CD4-positive, alpha-beta T cell treated with Interleukin-21 for 1 hour (primary cell): ENCODE measurements around the gene MBD1.
"Not testable (repeated sequence)": the region's sequence is repeated elsewhere in the genome, so short reads cannot be mapped to it uniquely, and the experiment has no call there.

ENCODE experiments used
- DNase-seq: peaks from one replicate; pipeline ENCODE4 v3.0.0-alpha.2; 2020

The MBD1 gene

GRCh38 chr18:50288348-50289107 is 7.2 kb upstream of the MBD1 start:
- not testable (repeated sequence) for DNase-seq

DNA sequence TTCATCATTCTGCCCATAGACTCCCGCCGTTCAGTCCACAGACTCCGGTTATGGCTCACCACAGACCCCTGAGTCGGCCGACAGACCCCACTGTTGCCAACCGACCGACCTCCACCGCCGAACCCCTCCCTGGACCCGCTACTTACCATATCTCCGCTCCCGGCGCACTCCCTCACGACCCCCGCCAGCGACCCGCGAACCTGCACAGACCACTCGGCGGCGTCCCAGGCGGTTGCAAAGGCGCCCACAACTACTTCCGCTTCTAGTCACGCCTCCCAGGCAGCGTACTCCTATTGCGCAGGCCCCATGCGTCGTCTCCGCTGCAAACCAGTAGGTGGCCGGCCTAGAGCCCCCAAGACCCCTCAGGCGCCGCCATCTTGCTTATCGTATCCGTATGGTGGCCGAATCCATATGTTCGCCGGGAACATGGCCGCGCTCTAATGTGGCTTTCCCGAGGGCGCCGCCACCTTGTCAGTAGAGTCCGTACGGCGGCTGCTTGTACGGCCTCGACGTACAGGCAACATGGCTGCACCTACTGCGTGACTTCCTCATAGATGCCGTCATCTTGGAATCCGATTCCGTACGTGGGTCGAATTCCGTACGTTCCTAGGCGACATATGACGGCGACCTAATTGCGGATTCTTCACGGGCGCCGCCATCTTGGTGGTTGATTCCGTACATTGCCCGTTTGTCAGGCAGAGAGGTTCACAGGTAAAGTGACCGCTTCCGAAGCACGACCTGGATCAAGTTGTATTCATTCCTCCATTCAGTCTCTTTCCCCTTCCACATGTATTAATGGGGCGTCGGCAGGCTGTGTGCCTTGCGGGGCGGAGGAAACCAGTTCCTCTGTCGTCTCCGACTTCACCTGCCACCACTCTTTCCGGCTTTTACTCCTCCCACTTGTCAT is 6.4 kb upstream of the MBD1 start, which contains the start of gene CXXC1:
Gene CXXC1, minus strand, starts transcription at position 252 of the 907 bp plus-strand sequence. Its CDS starts 103 bp downstream, at position 149.
- peak; percentile 99 for DNase-seq

- DNase-seq: no peak
These were observed 5.7 kb upstream of the MBD1 start for GRCh38 chr18:50287028-50287440.

DNA sequence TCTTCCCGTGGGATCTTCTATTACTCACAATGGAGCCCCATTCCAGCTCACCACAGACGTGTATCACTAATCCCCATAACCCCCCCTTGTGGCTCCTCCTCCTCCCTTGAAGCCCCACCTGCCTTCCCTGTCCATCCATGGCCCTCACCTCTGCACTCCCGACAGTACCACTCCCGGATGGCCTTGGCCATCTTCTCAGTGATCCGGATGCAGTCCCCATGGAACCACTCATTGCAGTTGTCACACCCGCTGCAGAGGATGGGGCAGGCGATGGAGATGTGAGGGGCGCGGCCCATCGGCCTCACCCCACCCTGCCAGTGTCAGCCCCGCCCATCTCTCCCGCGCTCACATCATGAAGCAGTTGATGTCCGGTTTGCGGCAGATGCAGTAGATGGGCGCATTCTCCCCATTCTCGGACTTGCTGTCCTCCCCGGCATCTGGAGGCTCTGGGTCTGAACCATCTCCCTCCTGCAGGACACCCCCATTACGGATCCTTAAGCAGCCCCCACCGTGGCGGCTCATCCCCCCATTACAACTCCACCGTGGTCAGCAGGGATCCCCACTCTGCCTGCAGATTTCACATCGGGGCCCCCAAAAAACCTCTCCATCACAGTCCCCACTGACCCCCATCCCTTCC is 5.2 kb upstream of the MBD1 start:
- peak; percentile 36 for DNase-seq

DNA sequence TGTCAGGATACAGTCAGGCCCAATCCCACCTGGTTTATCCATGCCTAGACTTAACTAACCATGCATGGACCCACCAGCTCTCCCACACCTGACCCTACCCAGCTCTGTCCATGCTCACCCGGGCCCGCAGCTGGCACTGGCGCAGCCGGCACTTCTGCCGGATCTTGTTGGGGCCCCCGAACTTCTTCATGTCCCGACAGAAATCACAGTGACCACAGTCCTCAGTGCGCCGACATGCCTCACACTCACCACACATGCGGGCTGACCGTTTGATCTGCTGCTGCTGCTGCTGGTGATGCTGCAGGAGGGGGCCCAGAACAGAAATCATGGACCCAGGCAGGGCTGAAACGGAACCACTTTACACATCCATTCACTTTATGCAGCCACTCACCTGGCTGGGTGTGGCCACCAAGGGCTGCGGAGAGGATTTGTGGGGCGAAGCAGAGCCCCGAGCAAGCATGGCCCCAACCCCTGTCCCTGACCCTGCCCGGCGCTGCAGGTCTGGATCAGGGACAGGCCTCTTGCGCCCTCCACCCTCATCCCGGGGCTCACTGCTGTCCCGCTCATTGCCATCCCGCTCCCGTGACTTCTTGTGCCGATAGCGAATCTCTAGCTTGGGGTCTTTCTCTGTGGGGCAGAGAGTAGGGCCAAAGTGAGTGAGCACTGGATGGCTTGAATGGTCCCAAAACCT is 4.5 kb upstream of the MBD1 start:
- DNase-seq: no peak

GRCh38 chr18:50285071-50285470 is 3.7 kb upstream of the MBD1 start:
- no peak for DNase-seq

DNA sequence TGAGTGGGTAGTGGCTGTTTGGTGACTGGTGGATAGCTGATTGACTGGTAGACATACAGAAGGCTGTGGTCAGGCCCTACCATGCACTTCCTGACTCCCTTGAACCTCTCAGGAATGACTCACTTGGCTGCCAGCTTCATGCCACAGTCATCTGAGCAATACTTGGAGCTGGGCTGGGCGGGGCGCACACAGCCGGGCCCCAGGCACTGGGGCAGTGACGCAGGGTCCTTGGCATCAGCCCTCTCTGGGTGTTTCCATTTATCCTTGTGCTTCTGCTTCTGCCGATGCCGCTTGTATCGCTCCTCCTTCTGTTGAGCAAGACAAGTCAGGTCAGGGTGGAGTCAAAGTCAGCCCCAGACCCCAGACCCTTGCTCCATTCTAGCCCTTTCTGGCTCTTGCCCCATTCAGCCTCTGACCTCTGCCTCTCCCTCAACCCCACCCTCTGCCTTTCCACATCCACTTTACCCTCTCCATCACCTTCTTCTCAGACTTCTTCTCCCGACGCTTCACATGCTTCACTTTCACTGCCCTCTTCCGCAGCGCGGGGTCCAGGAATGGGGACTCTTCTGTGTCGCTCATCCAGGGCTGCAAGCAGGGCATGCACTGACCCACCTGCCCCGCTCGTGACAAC is 3.0 kb upstream of the MBD1 start:
- DNase-seq: no peak

DNA sequence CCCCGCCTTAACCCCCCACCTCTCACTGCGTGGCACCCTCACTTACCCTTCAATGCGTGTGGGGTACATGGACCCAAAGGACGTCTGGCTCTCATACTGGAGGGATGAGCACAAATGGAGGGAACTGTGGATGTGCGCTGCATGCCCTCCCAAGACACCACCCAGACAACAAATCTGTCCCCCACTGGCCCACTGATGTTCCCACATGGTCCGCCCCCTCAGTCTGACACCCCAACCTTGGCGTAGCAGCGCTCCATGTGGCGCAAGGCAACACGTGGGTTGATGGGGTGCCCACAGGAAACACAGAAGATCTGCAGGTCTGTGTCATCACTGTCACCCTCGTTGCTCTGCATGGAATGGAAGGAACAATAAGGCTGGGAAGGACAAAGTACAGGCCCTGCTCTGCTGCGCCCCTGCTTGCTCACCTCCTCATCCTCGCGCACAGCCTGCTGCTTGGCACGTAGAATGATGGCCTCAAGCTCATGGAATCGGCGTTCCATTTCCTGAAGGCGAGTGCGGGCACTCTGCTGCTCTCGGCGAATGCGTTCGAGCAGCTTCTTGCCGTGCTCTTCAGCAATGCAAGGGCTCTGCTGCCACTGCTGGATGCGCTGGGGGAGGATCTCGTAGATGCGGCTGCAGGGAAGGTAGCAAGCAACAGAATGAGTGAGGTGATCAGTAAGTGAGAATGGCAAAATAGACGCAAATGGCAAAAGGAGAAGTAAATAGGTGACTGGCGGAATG is 2.3 kb upstream of the MBD1 start:
- DNase-seq: no peak

- DNase-seq: no peak
These were observed 1.4 kb upstream of the MBD1 start for GRCh38 chr18:50282521-50283335.

- no peak for DNase-seq
These were observed 723 bp upstream of the MBD1 start for GRCh38 chr18:50281972-50282520.

DNA sequence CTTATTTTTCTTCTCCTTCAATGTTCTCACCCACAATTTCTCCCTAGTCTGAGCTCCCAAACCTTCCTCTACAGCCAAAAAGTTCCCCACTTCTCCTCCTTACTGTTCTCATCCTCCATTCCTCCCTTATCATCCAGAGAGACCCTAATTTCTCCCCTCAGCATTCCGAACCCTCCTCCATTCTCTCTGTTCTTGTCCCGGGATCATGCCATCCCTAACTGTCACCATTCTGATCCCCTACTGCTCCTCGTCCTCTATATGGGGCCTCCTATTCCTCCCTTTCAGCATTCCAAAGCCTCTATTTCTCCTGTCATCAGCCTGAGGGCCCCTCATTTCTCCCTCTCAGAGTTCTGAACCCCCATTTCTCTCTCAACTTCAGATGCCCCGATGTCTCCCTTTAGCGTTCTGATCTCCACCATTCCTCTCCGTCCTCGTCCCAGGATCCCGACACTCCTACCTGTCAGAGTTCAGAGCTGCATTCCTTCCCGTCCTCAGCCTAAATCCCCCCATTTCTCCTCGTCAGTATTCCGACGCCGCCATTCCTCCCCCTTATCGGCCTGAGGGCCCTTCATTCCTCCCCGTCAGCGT is 522 bp downstream of the MBD1 start:
- no peak for DNase-seq

DNA sequence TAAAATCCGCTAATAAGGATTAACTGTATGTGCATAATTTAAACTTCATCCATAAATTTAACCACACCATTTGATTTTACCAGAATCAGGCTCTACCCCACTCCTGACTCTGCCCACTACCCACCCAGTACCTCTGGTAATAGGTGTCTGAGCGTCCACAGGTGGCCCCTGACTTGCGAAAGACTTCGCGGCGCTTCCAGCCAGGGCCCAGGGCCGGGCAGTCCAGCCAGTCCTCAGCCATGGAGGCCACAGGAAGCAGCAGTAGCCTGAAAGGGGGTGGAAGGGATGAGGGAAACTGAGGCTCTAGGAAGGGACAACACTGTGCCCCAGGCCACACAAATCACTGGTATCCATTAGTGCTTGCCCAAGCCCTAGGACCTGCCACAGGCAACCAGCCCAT is 1.6 kb downstream of the MBD1 start:
- DNase-seq: no peak

DNA sequence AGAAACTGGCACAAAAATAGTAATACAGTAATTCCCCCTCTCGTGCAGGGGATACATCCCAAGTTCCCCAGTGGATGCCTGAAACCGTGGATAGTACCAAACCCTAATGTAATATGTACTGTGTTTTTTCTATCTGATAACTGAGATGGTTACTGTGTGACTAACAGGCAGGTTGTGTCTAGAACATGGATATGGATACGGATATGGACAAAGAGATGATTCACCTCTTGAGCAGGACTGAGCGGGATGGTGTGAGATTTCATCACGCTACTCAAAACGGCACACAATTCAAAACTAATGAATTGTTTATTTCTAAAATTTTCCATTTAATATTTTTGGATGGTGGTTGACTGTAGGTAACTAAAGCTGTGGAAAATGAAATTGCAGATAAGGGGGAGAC is 3.4 kb downstream of the MBD1 start:
- no peak for DNase-seq

GRCh38 chr18:50276452-50276851 is 4.9 kb downstream of the MBD1 start:
- no peak for DNase-seq

DNA sequence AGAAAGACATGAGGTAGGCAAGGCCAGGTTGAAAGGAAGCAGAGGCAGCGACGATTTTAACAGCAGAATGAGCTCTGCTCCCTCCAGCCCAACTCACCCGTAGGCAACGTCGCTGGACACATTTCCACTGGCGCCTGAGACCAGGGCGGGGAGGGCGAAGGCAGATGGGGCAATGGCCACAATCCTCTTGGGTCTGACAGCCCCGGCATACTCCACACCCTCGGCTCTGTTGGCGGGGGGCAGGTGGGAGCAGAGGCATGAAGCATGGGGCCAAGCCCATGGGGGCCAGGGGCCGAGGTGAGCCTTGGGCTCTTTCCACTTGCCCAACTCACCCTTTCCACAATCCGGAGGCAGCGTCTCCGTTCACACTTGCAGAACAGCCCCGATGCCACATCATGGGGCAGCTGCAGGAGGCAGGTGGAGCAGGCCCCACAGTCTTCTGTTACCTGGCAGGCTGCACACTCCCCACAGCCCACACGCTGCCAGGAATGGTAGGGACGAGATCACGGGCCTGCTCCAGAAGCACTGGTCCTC is 5.8 kb downstream of the MBD1 start:
- no peak for DNase-seq

DNA sequence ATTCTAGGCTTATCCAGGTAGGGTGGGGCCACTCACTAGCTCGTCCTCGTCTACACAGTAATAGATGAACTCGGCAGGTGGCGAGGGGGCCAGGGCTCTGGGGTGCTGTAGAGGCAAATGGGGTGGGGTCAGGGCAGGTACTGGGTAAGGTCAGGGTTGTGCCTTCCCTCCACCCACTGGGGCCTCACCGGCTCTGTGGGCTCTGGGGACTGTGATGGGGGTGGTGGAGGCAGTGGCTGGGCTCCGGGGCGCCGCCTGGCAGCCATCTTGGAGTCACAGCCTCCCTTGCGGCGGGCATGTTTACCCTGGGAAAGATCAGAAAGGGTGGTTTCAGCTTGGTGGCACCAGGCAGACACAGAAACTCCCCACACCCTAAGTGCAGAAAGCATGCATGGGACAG is 6.4 kb downstream of the MBD1 start:
- no peak for DNase-seq

DNA sequence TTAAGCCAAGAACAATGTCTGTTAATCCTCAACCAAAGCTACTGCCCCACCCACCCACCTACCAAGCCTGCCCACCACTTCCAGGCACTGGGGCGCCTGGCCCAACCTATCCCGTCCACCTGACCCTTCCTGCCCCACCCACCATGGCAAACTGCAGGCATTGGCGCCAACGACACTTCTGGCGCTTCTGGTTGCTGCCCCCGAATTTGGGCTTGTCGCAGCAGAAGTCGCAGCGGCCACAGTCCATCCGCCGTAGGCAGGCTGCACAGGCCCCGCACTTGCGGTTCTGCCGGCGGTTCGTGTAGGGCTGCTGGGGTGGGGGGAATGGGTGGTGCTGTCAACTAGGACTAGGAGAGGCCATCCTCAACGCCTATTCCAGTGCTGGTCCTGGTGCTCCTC is 7.3 kb downstream of the MBD1 start:
- no peak for DNase-seq

DNA sequence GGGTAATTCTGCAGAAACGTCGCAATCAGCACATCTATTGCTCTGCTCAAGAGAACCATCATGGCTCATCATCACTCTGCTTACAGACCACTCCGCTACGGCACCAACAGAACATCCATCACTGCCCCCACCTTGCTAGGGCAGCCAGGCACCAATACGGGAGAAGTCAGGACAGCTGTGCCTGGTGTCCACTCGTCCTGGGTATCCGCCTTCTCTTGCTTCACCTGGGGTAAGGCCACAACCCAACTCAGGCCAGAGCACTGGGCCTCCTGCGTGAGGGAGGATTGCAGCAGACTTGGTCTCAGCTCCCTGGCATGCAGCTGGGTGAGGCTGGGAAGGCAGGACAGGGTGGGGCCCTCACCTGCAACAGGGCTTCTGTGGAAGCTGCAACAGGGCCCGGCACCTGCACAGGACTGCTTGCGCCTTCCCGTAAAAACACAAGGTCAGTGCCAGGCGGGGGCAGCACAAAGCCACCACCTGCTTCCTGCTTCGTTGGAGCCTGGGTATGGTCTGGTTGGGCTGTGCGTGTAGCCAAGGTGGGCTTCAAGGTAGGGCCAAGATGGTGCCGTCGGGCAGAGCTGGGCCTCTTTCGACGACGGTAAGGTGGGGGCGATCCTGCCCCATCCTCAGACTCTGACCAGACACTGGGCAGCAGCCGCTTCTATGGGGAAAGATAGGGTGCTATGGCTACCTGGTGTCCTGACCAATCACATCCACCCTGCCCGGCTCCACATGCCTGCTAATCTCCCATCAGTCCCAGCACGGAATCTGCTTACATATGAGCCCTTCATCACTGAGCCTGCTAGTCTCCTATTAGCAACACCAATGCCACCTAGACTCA is 7.9 kb downstream of the MBD1 start:
- no peak for DNase-seq

DNA sequence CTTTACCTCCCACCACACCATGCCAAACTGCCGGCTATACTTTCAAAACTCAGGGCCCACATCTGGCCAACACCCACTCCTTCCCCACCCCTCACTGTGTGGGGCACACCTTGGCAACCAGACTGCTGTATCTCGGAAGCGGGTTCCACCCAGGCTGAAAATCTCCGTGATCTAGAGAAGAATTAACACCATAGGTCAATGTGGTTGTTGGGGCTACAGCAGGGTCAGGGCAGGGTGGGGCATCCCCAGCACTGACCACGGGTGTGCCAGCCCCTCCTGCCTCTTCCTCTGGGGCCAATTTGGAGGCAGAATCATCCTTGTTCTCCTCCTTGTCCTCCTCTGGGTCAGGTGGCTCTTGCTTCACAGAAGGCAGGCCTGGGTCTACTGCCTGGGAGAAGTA is 8.8 kb downstream of the MBD1 start:
- no peak for DNase-seq
